SJSA1 (cell line): ENCODE data around the gene LYSMD1. TPM values are rescaled to one million over a fixed set of nuclear protein-coding genes. Genes with fewer than 3 reads are reported as not detected.

ENCODE experiments used
- total RNA-seq: library from RNA; depleted of rRNA; stranded (reverse); fragments of >200 nt; shearing (Covaris generic); gene quantifications from 2 replicates; pipeline ENCODE4 v1.2.3, GENCODE V29; 2014; rRNA removed

Gene LYSMD1
- total RNA-seq, 1 experiment from 2014 or later: 18.3 TPM

Other genes with a start within 250 kb of the LYSMD1 start
- gene SETDB1, start 239.5 kb downstream of the LYSMD1 start, total RNA-seq: 21.0 and 30.6 TPM in 2 replicates
- gene CERS2, start 191.1 kb downstream of the LYSMD1 start, total RNA-seq: 145 and 165 TPM in 2 replicates
- gene ANXA9, start 183.6 kb downstream of the LYSMD1 start, total RNA-seq: 0.66 TPM in 1 of 2 replicates, not detected in the other
- gene MINDY1, start 159.0 kb downstream of the LYSMD1 start, total RNA-seq: 5.9 and 6.6 TPM in 2 replicates
- gene PRUNE1, start 157.5 kb downstream of the LYSMD1 start, total RNA-seq: 8.1 and 22.3 TPM in 2 replicates
- 0.42 and 0.75 TPM in 2 replicates for gene BNIPL, start 129.3 kb downstream of the LYSMD1 start, total RNA-seq
- 0.38 and 0.74 TPM in 2 replicates for gene C1orf56, start 118.2 kb downstream of the LYSMD1 start, total RNA-seq
- 35.2 and 67.2 TPM in 2 replicates for gene CDC42SE1, start 106.3 kb downstream of the LYSMD1 start, total RNA-seq
- 23.7 and 26.5 TPM in 2 replicates for gene MLLT11, start 105.5 kb downstream of the LYSMD1 start, total RNA-seq
- 9.3 and 11.7 TPM in 2 replicates for gene GABPB2, start 95.1 kb downstream of the LYSMD1 start, total RNA-seq
- gene SEMA6C, start 19.3 kb downstream of the LYSMD1 start, total RNA-seq: 0.06 and 1.1 TPM in 2 replicates
- not detected in 2 replicates for gene TNFAIP8L2, start 9.3 kb downstream of the LYSMD1 start, total RNA-seq
- gene SCNM1, start 242 bp upstream of the LYSMD1 start, total RNA-seq: 52.9 and 62.9 TPM in 2 replicates
- gene TMOD4, start 10.1 kb upstream of the LYSMD1 start, total RNA-seq: 1.2 TPM in 1 of 2 replicates, not detected in the other
- 52.8 and 66.6 TPM in 2 replicates for gene VPS72, start 24.3 kb upstream of the LYSMD1 start, total RNA-seq
- 46.5 and 69.9 TPM in 2 replicates for gene PIP5K1A, start 32.6 kb upstream of the LYSMD1 start, total RNA-seq
- 293 and 297 TPM in 2 replicates for gene PSMD4, start 88.8 kb upstream of the LYSMD1 start, total RNA-seq
- 12.5 and 14.5 TPM in 2 replicates for gene ZNF687, start 116.4 kb upstream of the LYSMD1 start, total RNA-seq
- 30.5 and 60.4 TPM in 2 replicates for gene PI4KB, start 161.5 kb upstream of the LYSMD1 start, total RNA-seq
- gene RFX5, start 181.3 kb upstream of the LYSMD1 start, total RNA-seq: 32.2 and 46.9 TPM in 2 replicates
- 21.6 and 31.1 TPM in 2 replicates for gene SELENBP1, start 206.8 kb upstream of the LYSMD1 start, total RNA-seq
- gene PSMB4, start 233.7 kb upstream of the LYSMD1 start, total RNA-seq: 559 and 717 TPM in 2 replicates